GM12878 (cell line): ENCODE data around the gene PDSS2. TPM values are rescaled to one million over a fixed set of nuclear protein-coding genes. Genes with fewer than 3 reads are reported as not detected.

ENCODE experiments used
- CREM ChIP-seq: IDR thresholded peaks from 2 replicates; pipeline ENCODE4 v1.6.1; 2014; ENCODE audit warnings: antibody characterized with exemption, low read depth
- CTCF ChIP-seq, 3 experiments: IDR thresholded peaks in 2 of 3; conservative IDR thresholded peaks in 1 of 3; 2 replicates each; pipeline ENCODE4 v1.5.1; 2011; ENCODE audit warnings: low read depth in 3 of 3, low read length in 3 of 3, mild to moderate bottlenecking in 3 of 3, control low read depth in 2 of 3, moderate library complexity in 2 of 3, inconsistent platforms in 1 of 3, mixed read lengths in 1 of 3; ENCODE audit not compliant: control insufficient read depth in 2 of 3, insufficient read depth in 1 of 3; ENCODE audit errors: extremely low read depth in 1 of 3
- EP300 ChIP-seq, 2 experiments: fragments of 150-350 bp in 1 of 2; IDR thresholded peaks; 2 replicates each; pipeline ENCODE4 v1.6.1; 2011 to 2012; ENCODE audit warnings: low read depth in 2 of 2, low read length in 2 of 2, borderline replicate concordance in 1 of 2, improper control_type of control experiment in 1 of 2, inconsistent platforms in 1 of 2; ENCODE audit not compliant: control insufficient read depth in 1 of 2
- GATAD2B ChIP-seq: fragments of 450-650 bp; conservative IDR thresholded peaks from 2 replicates; pipeline ENCODE4 v1.6.1; 2017; ENCODE audit warnings: low read depth, mild to moderate bottlenecking, moderate library complexity
- MAX ChIP-seq: IDR thresholded peaks from 2 replicates; pipeline ENCODE4 v1.6.1; 2012; ENCODE audit warnings: low read depth, low read length, improper control_type of control experiment
- NKRF ChIP-seq: fragments of 450-650 bp; conservative IDR thresholded peaks from 2 replicates; pipeline ENCODE4 v1.6.1; 2017; ENCODE audit warnings: mild to moderate bottlenecking, moderate library complexity
- NR2C1 ChIP-seq: fragments of 450-650 bp; IDR thresholded peaks from 2 replicates; pipeline ENCODE4 v1.6.1; 2017; ENCODE audit warnings: antibody characterized with exemption, mild to moderate bottlenecking, moderate library complexity
- RCOR1 ChIP-seq: conservative IDR thresholded peaks from 2 replicates; pipeline ENCODE4 v1.6.1; 2012; ENCODE audit warnings: low read depth, low read length, improper control_type of control experiment
- YY1 ChIP-seq: IDR thresholded peaks from 2 replicates; pipeline ENCODE4 v1.6.1; 2011; ENCODE audit warnings: low read depth, mild to moderate bottlenecking, low read length
- polyA plus RNA-seq, 11 experiments: library from polyadenylated mRNA; depleted of rRNA in 4 of 11; unstranded in 6 of 11; stranded (reverse) in 5 of 11; fragments of >200 nt; fragmentation: Nextera tagmentation in 4 of 11; fragmentation: Illumina TruSeq in 1 of 11; extraction: Ambion mirVana in 4 of 11; extraction: Trizol in 1 of 11; gene quantifications; 1 replicate in 1 of 11; 2 replicates in 10 of 11; pipeline versions ENCODE4 v1.2.1 to v1.2.3, GENCODE V29; 2011 to 2016; ENCODE audit warnings: inconsistent platforms in 2 of 11, missing spikeins in 2 of 11, low read depth in 1 of 11
- total RNA-seq, 4 experiments: library from RNA; depleted of rRNA in 3 of 4; stranded (reverse); fragments of >200 nt in 3 of 4; fragmentation: Illumina TruSeq in 1 of 4; extraction: Trizol in 1 of 4; gene quantifications; 2 replicates each; pipeline versions ENCODE4 v1.2.1 to v1.2.3, GENCODE V29; 2013 to 2021

PDSS2 gene
- total and polyA plus RNA-seq, 10 of the 15 experiments (the other 5 are each of a cell fraction or from before 2014, with no cell fraction given) = 7.7 to 15.5 (median 9.6) TPM

GRCh38 chr6:107230024-107230423 lies 229.3 kb downstream of the PDSS2 start (continued):
- no peak for TF ChIP-seq GATAD2B
- TF ChIP-seq EP300 (IDR thresholded peaks at IDR 0.05; ENCODE audit: borderline replicate concordance in 1 of 2, control insufficient read depth in 1 of 2, low read depth in 2 of 2, low read length in 2 of 2) = no peak
- TF ChIP-seq CREM = no peak
- no peak for TF ChIP-seq YY1
- TF ChIP-seq NR2C1 = no peak
- no peak for TF ChIP-seq CTCF (IDR thresholded peaks at IDR 0.05 in 2 of 3, conservative IDR thresholded peaks at IDR 0.05 in 1 of 3; ENCODE audit: control insufficient read depth in 2 of 3, extremely low read depth in 1 of 3, insufficient read depth in 1 of 3, low read depth in 3 of 3, low read length in 3 of 3)
- TF ChIP-seq RCOR1 = no peak
- no peak for TF ChIP-seq NKRF
- TF ChIP-seq MAX = no peak
